Keratinocyte (primary cell): ENCODE results near the gene SGIP1.

ENCODE experiments used
- CTCF ChIP-seq, 3 experiments: IDR thresholded peaks in 1 of 3; conservative IDR thresholded peaks in 1 of 3; optimal IDR thresholded peaks in 1 of 3; 2 replicates in 2 of 3; 3 replicates in 1 of 3; pipeline versions ENCODE3 to v1.5.1; 2011; ENCODE audit warnings: low read length in 3 of 3, mild to moderate bottlenecking in 3 of 3, moderate library complexity in 2 of 3, control low read depth in 1 of 3, inconsistent platforms in 1 of 3; ENCODE audit not compliant: insufficient read depth in 2 of 3; ENCODE audit errors: extremely low read depth in 1 of 3
- EZH2 ChIP-seq: IDR thresholded peaks from one replicate; pipeline ENCODE4 v1.6.1; 2012; ENCODE audit warnings: inconsistent platforms, mild to moderate bottlenecking, low read length, moderate library complexity

GRCh38 chr1:66550243-66550642 is 16.3 kb downstream of the SGIP1 start:
- TF ChIP-seq CTCF (optimal IDR thresholded peaks at IDR 0.05 in 1 of 3, IDR thresholded peaks at IDR 0.05 in 1 of 3, conservative IDR thresholded peaks at IDR 0.05 in 1 of 3; ENCODE audit: extremely low read depth in 1 of 3, insufficient read depth in 2 of 3, low read length in 3 of 3) (no peak), EZH2 (no peak)
